Heart left ventricle (tissue), 13 donors: ENCODE measurements around the gene NRN1L.

Experiments used
- CTCF ChIP-seq, 12 donors: fragments of 200-600 bp; sonication (generic) in 4 of 12; IDR thresholded peaks; one replicate each; pipeline versions ENCODE4 v1.5.0 to v1.8.0; 2018 to 2022; ENCODE audit warnings: antibody characterized with exemption in 12 of 12, mild to moderate bottlenecking in 5 of 12
- POLR2A ChIP-seq, 2 donors: fragments of 450-650 bp; IDR thresholded peaks; one replicate each; pipeline ENCODE4 v1.6.1; 2017; ENCODE audit warnings: antibody characterized with exemption in 2 of 2, mild to moderate bottlenecking in 2 of 2, moderate library complexity in 2 of 2
- donor health status: ischemic (EF 13 %, LVEDD 7.1; RV severe dilation, severe dysfunction).
- donor health status: DM: no; HTN: yes; CAD: no.
- donor health status: DM: no; HTN: no; CAD: no.
- donor health status: ischemic (EF 25% LVEDD 6.9; RV normal size, moderate dysfunction).
- donor health status: ischemic (EF 25% LVEDD 5.7; RV mildly dilated, moderate dysfunction).
- donor health status: ischemic (EF 35%, LVEDD 5.7; RV mildly dilated, moderate dysfunction).
- donor health status: nonischemic (EF 11% LVEDD 7.7; RV severe dilation, severe dysfunction).
- donor health status: DM: yes; HTN: yes; CAD: no.
- donor health status: PGD.
- donor health status: ischemic (EF 29% LVEDD 5.4; RV normal size, mild dysfunction).
- donor health status: nonischemic (EF 23%, LVEDD 6.1; RV moderate dilation, normal function).

- no peak for TF ChIP-seq CTCF (IDR thresholded peaks at IDR 0.05)
- no peak for TF ChIP-seq POLR2A (IDR thresholded peaks at IDR 0.05)
These were observed 6.5 kb upstream of the NRN1L start for GRCh38 chr16:67878232-67878631.
